ENCODE measurements around the gene THEMIS2.

DNA sequence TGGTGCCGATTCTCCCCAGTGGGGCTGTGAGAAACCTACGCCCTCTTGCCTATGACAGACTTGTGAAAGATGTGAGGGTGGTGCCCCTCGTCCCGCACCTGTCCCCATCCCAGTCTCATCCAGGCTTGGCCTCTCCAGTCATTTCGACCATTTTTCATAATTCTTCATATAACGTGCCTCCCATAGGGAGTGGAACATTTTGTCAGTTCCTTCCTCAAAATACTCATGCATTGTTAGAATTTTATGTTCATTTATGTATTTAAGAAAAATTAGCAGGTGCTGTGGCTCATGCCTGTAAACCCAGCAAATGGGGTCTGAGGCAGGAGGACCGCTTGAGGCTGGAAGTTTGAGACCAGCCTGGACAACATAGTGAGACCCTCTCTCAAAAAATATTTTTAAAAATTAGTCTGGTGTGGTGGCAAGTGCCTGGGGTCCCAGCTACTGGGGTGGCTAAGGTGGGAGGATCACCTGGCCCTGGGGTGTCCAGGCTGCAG, 42.8 kb downstream of the THEMIS2 start:
- no peak for TF ChIP-seq BACH2 (CRISPR knock-in tag; IDR thresholded peaks at IDR 0.05; ENCODE audit: borderline replicate concordance)
- TF ChIP-seq, protein P1, sequence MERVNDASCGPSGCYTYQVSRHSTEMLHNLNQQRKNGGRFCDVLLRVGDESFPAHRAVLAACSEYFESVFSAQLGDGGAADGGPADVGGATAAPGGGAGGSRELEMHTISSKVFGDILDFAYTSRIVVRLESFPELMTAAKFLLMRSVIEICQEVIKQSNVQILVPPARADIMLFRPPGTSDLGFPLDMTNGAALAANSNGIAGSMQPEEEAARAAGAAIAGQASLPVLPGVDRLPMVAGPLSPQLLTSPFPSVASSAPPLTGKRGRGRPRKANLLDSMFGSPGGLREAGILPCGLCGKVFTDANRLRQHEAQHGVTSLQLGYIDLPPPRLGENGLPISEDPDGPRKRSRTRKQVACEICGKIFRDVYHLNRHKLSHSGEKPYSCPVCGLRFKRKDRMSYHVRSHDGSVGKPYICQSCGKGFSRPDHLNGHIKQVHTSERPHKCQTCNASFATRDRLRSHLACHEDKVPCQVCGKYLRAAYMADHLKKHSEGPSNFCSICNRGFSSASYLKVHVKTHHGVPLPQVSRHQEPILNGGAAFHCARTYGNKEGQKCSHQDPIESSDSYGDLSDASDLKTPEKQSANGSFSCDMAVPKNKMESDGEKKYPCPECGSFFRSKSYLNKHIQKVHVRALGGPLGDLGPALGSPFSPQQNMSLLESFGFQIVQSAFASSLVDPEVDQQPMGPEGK (CRISPR knock-in tag; IDR thresholded peaks at IDR 0.05; ENCODE audit: borderline replicate concordance) = no peak
- no peak for TF ChIP-seq ARNTL (CRISPR knock-in tag; IDR thresholded peaks at IDR 0.05; ENCODE audit: borderline replicate concordance, low read depth)
- TF ChIP-seq TCF4 (CRISPR knock-in tag; IDR thresholded peaks at IDR 0.05; ENCODE audit: borderline replicate concordance) = no peak
- TF ChIP-seq, protein P2, sequence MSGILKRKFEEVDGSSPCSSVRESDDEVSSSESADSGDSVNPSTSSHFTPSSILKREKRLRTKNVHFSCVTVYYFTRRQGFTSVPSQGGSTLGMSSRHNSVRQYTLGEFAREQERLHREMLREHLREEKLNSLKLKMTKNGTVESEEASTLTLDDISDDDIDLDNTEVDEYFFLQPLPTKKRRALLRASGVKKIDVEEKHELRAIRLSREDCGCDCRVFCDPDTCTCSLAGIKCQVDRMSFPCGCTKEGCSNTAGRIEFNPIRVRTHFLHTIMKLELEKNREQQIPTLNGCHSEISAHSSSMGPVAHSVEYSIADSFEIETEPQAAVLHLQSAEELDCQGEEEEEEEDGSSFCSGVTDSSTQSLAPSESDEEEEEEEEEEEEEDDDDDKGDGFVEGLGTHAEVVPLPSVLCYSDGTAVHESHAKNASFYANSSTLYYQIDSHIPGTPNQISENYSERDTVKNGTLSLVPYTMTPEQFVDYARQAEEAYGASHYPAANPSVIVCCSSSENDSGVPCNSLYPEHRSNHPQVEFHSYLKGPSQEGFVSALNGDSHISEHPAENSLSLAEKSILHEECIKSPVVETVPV (CRISPR knock-in tag; IDR thresholded peaks at IDR 0.05) = no peak
- no peak for TF ChIP-seq ESRRG (CRISPR knock-in tag; IDR thresholded peaks at IDR 0.05)
- no peak for TF ChIP-seq TOX (CRISPR knock-in tag; IDR thresholded peaks at IDR 0.05; ENCODE audit: borderline replicate concordance)
- no peak for TF ChIP-seq ZNF565 (CRISPR knock-in tag; conservative IDR thresholded peaks at IDR 0.05; ENCODE audit: low read depth)
- TF ChIP-seq, protein P3, sequence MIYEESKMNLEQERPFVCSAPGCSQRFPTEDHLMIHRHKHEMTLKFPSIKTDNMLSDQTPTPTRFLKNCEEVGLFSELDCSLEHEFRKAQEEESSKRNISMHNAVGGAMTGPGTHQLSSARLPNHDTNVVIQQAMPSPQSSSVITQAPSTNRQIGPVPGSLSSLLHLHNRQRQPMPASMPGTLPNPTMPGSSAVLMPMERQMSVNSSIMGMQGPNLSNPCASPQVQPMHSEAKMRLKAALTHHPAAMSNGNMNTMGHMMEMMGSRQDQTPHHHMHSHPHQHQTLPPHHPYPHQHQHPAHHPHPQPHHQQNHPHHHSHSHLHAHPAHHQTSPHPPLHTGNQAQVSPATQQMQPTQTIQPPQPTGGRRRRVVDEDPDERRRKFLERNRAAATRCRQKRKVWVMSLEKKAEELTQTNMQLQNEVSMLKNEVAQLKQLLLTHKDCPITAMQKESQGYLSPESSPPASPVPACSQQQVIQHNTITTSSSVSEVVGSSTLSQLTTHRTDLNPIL (CRISPR knock-in tag; IDR thresholded peaks at IDR 0.05; ENCODE audit: low read depth) = no peak
